Stromal cell of bone marrow (primary cell): ENCODE measurements around the gene LYZL6.
A peak's percentile ranks its signal among the peaks of the same experiment; 100 is the strongest.
"Not testable (repeated sequence)": the region's sequence is repeated elsewhere in the genome, so short reads cannot be mapped to it uniquely, and the experiment has no call there.

Source experiments
- DNase-seq: peaks from one replicate; pipeline ENCODE4 v3.0.0-alpha.2; 2012; ENCODE audit warnings: low read depth

The LYZL6 gene

GRCh38 chr17:35947156-35947585, 3.7 kb upstream of the LYZL6 start:
- DNase-seq: no peak

GRCh38 chr17:35944151-35944550, 638 bp upstream of the LYZL6 start:
- DNase-seq: no peak

- no peak for DNase-seq
These were observed 826 bp downstream of the LYZL6 start for GRCh38 chr17:35942588-35943186.

DNA sequence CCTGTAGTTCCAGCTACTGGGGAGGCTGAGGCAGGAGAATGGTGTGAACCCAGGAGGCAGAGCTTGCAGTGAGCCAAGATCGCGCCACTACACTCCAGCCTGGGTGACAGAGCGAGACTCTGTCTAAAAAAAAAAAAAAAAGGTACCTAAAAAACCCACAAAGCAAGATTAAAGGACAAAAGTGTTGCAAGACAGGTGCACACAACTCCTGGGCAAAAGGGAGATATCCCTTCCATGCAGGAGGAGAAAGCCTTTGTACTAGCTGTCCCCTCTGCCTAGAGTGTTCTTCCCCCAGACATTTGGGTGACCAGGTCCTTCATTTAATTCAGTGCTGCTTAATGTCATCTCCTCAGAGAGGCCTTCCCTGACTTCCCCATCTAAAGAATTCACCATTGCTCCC, 5.0 kb downstream of the LYZL6 start:
- not testable (repeated sequence) for DNase-seq

DNA sequence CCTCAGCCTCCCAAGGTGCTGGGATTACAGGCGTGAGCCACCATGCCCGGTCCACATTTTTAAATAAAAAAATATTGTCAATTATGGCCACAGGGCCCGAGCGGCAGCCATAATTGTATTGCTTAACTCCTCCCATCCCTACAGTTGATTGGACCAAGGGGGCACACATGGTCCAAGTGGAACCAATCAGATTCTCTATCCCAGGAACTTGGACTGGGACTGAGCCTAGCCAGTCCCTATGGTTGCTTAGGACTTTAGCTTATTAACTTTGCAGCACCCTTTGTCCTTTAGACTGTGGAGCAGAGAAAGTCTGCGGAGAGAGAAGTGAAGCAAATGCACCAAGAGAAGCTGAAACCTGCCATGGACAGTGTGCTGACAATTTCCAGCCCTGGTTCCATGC, 7.5 kb downstream of the LYZL6 start:
- DNase-seq: no peak

DNA sequence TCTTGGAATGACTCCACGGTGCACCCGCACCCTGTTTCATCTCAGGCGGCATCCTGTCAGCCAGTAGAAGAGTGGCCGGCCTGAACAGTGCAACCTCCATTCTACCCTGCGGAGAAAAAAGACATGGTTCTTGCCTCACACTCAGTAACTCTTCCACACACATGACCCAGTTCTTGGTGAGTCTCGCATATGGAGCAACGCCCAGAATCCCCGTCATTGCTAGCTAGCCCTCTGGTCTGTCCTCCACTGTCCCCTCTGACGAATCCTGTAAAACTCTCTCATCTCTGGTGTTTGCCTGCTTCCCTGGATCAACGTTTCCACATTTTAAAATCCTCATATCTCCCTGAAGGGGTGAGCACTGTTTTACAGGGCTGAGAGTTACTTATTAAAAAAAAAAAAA, 8.8 kb downstream of the LYZL6 start:
- no peak for DNase-seq

- DNase-seq: peak; percentile 23
These were observed 10.9 kb downstream of the LYZL6 start for GRCh38 chr17:35932586-35932985.

GRCh38 chr17:35931794-35932425, 11.6 kb downstream of the LYZL6 start:
- no peak for DNase-seq

DNA sequence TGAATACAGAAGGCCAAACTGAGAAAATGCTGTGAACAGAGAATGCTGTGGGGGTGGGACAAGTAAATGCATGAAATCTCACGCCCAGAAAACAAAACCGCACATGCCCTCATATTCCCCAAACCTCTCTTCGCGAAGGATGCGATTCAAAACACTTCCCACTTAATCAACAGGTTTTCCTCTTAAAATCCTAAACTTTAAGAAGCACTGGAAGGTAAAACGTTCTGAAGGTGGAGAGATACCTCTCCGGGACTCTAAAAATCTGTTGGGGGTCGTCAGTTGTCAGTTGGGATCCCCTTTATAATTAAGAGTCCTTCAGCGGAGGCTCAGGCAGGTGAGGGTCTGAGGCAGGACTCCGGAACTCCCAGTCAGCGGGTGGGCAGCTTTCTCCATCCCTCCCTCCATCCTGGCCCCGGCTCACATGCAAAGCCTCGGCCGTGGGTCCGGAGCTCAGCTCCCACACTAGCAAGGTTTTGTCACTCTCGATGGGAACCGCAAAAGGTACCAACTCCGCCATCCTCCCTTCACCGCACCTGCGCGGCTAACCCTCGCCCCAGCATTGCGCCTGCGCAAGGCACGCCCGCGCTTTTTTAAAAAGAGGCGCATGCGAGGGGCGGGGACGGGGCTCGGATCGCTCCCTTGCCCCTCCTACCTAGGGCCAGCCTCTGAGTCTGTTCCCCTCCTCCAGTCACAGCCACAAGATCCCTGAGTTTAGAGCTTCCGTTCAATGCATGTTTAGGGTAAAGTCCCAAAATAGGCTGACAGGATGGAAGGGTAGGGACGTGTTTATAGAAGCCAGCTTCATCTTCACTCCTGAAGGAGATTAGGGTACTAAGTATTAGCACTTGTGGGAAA, 13.1 kb downstream of the LYZL6 start, which contains the start of gene RDM1:
RDM1 (minus strand) TSS at position 563 of the 855 bp plus-strand sequence; CDS start at position 517, 46 bp downstream.
- peak; percentile 19 for DNase-seq

- DNase-seq: no peak
These were observed 15.8 kb downstream of the LYZL6 start for GRCh38 chr17:35927714-35928113.

- DNase-seq: no peak
These were observed 19.9 kb downstream of the LYZL6 start for GRCh38 chr17:35923609-35924114.

DNA sequence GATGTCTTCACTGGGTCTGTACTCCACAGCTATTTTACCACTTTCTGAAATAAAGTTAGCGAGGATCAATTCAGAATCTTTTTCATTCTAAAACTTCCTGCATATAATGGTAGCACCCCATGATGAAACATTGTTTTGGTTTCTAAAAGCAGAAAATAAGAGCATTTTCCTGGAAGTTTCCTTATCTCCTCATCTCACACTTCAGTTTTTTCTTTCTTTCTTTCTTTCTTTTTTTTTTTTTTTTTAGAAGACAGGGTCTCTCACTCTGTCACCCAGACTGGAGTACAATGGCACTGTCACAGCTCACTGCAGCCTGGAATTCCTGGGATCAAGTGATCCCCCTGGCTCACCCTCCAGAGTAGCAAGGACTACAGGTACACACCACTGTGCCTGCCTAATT, 23.3 kb downstream of the LYZL6 start:
- DNase-seq: no peak

DNA sequence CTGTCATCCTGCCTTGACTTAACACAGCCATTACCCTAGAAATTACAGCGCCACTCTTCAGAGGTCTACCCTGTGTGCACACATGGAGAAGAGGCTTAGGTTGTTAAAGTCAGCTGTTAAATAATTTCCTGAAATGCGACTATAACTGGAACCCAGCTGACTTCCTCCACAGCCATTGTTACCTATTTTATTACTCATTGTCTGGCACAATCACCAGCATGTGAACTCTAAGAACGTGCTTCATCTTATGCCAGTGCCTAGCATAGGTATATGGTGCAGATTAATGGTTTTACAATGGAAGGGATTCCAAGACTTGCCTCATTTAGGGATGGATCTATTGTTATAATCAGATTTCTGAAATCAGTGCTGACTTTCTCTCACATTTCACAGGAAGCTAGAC, 24.8 kb downstream of the LYZL6 start:
- no peak for DNase-seq

GRCh38 chr17:35917519-35918213, 25.8 kb downstream of the LYZL6 start:
- no peak for DNase-seq

GRCh38 chr17:35915153-35915964, 28.2 kb downstream of the LYZL6 start:
- no peak for DNase-seq

DNA sequence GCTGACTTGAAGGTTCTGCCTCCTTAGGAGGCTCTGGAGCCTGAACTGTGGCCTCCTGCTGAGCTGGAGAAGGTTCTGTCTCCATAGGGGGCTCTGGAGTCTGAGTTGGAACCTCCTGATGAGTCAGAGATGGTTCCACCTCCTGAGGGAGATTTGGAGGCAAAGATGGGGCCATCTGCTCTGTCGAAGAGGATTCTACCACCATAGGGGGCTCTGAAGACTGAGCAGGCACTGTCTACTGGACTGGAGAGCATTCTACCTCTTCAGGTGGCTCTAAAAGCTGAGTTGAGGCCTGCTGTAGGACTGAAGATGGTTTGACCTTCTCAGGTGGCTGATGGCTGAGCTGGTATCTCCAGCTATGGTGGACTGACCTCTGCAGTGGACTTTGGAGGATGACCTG, 29.2 kb downstream of the LYZL6 start:
- no peak for DNase-seq

DNA sequence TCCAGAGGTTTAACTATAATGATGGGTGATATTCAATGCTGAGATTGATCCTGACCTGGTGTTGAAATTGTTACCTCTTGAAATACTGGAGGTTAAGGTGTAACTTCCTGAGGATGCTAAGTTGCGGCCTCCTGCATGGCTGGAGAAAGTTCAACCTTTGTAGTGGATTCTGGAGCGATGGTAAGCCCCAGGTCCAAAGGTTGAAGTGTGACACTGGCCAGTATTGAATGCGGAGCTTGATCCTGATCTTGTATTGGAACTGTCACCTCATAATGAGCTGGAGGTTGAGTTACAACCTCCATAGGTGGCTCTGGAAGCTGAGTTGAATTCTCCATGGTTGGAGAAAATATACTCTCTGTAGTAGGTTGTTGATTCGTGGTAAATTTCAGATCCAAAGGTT, 29.9 kb downstream of the LYZL6 start:
- no peak for DNase-seq

- DNase-seq: no peak
These were observed 30.6 kb downstream of the LYZL6 start for GRCh38 chr17:35912942-35913341.

GRCh38 chr17:35912339-35912912, 31.1 kb downstream of the LYZL6 start:
- DNase-seq: no peak

DNA sequence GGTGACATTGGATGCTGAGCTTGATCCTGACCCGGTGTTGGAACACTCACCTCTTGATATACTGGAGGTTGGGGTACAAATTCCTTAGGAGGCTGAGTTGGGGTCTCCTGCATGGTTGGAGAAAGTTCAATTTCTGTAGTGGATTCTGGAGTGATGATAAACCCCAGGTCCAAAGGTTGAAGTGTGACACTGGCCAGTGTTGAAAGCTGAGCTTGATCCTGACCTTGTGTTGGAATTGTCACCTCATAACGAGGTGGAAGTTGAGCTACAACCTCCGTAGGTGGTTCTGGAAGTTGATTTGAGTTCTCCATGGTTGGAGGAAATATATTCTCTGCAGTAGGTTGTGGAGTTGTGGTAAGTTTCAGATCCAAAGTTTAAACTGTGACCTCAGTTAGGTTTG, 34.1 kb downstream of the LYZL6 start:
- no peak for DNase-seq

GRCh38 chr17:35907691-35908090, 35.8 kb downstream of the LYZL6 start:
- no peak for DNase-seq
